Muscle of leg (tissue), 11 donors: ENCODE data around the gene ATMIN. TPM values are rescaled to one million over a fixed set of nuclear protein-coding genes. Genes with fewer than 3 reads are reported as not detected.

Source experiments
- DNase-seq: peaks from one replicate; pipeline ENCODE4 v3.0.0; 2013
- H3K27ac ChIP-seq: one replicate; pipeline ENCODE4 v1.5.1; 2013; ENCODE audit warnings: mild to moderate bottlenecking, low read length, control low read depth
- H3K27me3 ChIP-seq: one replicate; pipeline ENCODE4 v1.6.1; 2013; ENCODE audit warnings: low read length; ENCODE audit not compliant: control insufficient read depth, insufficient read depth
- H3K36me3 ChIP-seq: one replicate; pipeline ENCODE4 v1.6.1; 2013; ENCODE audit warnings: low read length; ENCODE audit not compliant: control insufficient read depth, insufficient read depth
- H3K4me1 ChIP-seq: one replicate; pipeline ENCODE4 v1.6.1; 2013; ENCODE audit warnings: low read length; ENCODE audit not compliant: control insufficient read depth, insufficient read depth
- H3K4me3 ChIP-seq: one replicate; pipeline ENCODE4 v1.5.1; 2013; ENCODE audit warnings: low read length, control low read depth
- H3K9me3 ChIP-seq: replicated peaks from 2 replicates; pipeline ENCODE4 v1.6.1; 2013; ENCODE audit warnings: low read depth, low read length; ENCODE audit not compliant: control insufficient read depth
- WGBS: methylation state at CpG from one replicate; pipeline ENCODE4 v1.1.5; 2013; ENCODE audit warnings: missing lambda C conversion rate; ENCODE audit not compliant: insufficient coverage; 5-methylcytosine and 5-hydroxymethylcytosine counted together
- polyA plus RNA-seq, 8 donors: library from polyadenylated mRNA; unstranded; fragments of 120-200 nt; gene quantifications; one replicate each; pipeline versions ENCODE4 v1.2.1 to v1.2.3, GENCODE V29; 2013; ENCODE audit warnings: inconsistent platforms in 1 of 8, low replicate concordance in 1 of 8; ENCODE audit not compliant: insufficient read length in 8 of 8, insufficient read depth in 1 of 8
- total RNA-seq: library from RNA; stranded (reverse); fragments of 120-200 nt; gene quantifications from one replicate; pipeline ENCODE4 v1.2.4, GENCODE V29; 2013

The ATMIN gene
- total and polyA plus RNA-seq, 9 donors = 21.1 to 31.8 (median 29.2) TPM

DNA sequence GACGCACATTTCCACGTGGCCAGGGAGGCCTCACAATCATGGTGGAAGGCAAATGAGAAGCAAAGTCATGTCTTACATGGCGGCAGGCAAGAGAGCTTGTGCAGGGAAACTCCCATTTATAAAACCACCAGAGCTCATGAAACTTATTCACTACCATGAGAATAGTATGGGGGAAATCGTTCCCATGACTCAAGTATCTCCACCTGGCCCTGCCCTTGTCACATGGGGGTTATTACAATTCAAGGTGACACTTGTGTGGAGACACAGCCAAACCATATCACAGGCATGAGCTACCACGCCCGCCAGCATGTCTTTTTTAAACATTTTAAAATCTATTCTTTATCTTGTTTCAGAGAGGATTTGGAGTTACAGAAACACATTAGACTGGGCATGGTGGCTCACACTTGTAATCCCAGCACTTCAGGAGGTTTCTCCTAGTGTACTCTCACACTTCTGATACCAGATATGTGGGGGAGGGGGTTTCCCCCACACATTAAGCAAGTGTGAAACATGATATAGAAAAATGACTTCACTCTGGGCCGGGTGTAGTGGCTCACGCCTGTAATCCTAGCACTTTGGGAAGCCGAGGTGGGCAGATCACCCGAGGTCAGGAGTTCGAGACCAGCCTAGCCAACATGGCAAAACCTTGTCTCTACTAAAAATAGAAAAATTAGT, 5.6 kb upstream of the ATMIN start:
- no peaks in the 10 kb centered on the region for H3K4me1 ChIP-seq
- DNase-seq = no peak
- H3K4me3 ChIP-seq = no peak overlapping the region
- WGBS = 60% methylated on average over 2 of the region's 11 CpGs
- H3K36me3 ChIP-seq = peaks cover 8% of the 10 kb centered on the region
- H3K27ac ChIP-seq = no peak overlapping the region
- H3K27me3 ChIP-seq = no peaks in the 10 kb centered on the region
- H3K9me3 ChIP-seq = peaks cover 4% of the 10 kb centered on the region

DNA sequence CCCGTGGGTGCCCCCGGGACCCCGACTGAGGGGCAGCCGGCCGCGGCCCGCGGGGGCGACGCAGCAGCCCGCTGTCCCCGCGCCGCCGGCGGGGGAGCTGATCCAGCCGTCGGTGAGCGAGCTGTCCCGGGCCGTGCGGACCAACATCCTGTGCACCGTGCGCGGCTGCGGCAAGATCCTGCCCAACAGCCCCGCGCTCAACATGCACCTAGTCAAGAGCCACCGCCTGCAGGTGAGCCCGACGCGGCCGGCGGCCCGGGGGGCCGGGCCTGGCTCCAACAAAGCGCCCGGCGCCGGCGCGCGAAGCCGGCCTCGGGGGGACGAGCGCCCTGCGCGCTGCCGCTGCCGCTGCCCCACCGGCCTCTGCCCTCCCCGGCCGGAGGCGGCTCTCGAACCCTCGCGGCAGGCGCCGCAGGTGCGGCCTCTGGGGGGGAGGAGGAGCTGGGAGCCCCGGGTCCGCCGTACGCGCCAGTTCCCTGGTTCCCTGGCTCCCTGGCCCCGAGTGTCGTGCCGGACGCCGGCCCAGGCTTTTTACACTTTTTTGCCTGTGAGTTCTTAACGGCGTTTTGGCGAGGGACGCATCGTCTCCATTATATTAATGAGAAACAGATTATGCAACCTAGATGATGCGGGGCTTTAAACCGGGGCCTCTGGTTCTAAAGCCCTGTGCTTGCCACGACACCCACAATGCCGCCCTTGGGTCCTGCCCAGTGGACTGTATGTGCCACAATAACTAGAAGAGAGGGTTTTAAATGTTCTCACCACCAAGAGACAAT, 521 bp downstream of the ATMIN start:
- Histone ChIP-seq H3K4me1 (peaks cover 16% of the 10 kb centered on the region), H3K27ac (peak overlapping the region; percentile 84), H3K4me3 (peak overlapping the region; percentile 60), H3K36me3 (peaks cover 12% of the 10 kb centered on the region), H3K27me3 (no peaks in the 10 kb centered on the region), H3K9me3 (peaks cover 4% of the 10 kb centered on the region)
- WGBS = under 1% methylated on average over 66 of the region's 80 CpGs
- DNase-seq = peak; percentile 34

DNA sequence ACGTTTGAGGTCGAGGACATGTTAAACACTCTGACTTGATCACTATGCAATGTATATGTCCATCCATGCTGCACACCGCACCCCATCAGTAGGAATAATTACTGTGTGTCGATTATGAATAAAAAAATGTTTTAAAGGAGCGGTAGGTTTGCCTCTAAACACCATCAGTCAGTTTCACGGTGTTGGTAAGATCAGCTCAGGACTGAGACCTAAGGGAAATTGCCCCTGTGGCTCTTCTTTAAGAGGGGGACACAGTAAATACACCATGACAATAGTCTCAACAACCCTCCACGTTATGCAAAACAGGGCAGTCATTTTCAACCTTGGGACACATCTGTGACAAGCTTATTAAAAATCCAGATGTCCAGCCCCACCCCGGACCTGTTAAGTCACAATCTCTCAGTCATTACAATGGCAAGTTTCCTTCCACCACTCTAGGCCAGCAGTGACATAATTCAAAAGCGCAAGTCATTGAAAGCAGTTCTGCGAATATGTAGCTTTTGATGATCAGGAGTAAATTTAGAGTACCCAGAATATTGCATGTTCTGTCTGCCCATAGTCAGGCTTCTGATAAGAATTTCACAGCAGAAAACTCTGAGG, 1.2 kb downstream of the ATMIN start:
- H3K9me3 ChIP-seq = peaks cover 4% of the 10 kb centered on the region
- peak; percentile 60 for DNase-seq
- H3K27me3 ChIP-seq = no peaks in the 10 kb centered on the region
- peak overlapping the region; percentile 84 for H3K27ac ChIP-seq
- WGBS = 17% methylated on average over 4 of the region's 10 CpGs
- peaks cover 16% of the 10 kb centered on the region for H3K4me1 ChIP-seq
- H3K4me3 ChIP-seq = peak overlapping the region; percentile 60
- H3K36me3 ChIP-seq = peaks cover 19% of the 10 kb centered on the region

DNA sequence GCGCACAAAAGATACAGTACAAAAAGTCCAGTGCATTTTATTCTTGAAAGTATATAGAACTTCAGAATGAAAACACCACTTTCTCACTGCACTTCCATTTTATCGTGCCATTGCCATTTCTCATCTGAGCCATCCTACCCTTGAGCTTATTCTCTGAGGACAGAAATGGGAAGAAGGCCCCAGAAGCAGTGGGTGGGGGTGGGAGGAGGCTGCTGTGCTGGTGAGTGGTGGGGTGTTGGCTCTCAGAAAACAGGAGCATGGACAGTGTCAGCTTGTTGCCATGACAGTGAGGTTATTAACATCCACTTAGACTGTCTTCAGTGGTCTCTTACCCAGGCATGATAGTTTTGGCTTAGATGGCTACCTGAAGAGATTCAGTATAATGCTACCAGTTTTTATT, 4.5 kb downstream of the ATMIN start:
- Histone ChIP-seq H3K9me3 (no peaks in the 10 kb centered on the region), H3K36me3 (peaks cover 45% of the 10 kb centered on the region), H3K27ac (no peak overlapping the region), H3K4me3 (no peak overlapping the region), H3K27me3 (no peaks in the 10 kb centered on the region), H3K4me1 (peaks cover 16% of the 10 kb centered on the region)
- no CpG with 5 or more reads among the region's 2 CpGs for WGBS
- DNase-seq = no peak

DNA sequence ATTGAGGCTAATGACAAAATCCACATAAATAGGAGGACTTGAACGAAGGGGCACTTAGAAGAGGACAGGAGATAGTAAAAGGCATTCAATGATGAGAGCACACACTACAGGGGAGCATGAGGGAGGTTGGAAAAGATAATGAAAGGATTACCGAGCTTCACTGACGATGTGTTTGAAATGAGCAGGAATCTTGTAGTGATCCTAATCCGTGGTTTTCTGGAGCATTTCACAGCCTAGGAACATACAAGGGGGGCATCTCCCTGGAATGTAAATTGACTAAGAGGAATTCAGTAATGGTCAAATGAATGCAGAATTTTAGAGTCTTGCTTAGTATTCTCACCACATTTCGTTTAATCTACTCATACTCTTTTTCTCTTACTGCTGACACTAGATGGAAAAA, 5.2 kb downstream of the ATMIN start:
- no peak overlapping the region for H3K27ac ChIP-seq
- H3K27me3 ChIP-seq = no peaks in the 10 kb centered on the region
- H3K36me3 ChIP-seq = peaks cover 52% of the 10 kb centered on the region
- H3K4me1 ChIP-seq = peaks cover 12% of the 10 kb centered on the region
- WGBS = 92% methylated on average over 3 of the region's 5 CpGs
- DNase-seq = no peak
- H3K9me3 ChIP-seq = no peaks in the 10 kb centered on the region
- H3K4me3 ChIP-seq = no peak overlapping the region

DNA sequence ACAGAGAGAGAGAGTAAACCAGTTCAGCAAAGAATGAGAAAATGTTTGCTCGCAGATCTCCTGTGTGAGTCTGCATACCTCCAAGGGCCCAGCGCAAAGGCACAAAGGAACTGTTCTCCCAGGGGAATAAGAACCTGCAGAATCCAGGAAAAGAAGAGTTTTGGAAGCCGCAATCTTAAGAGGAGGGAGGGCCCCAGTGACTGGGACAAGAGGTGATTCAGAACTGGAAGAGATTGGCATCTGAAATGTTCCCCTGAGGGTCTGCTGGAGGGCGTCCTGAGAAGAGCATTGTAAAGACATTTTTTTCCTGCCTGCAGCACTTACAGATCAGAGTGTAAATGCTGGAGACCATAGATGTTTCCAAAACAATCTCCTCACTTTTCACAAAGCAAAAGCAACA, 6.1 kb downstream of the ATMIN start:
- no peaks in the 10 kb centered on the region for H3K9me3 ChIP-seq
- peaks cover 52% of the 10 kb centered on the region for H3K36me3 ChIP-seq
- WGBS = 92% methylated on average over 3 of the region's 4 CpGs

DNA sequence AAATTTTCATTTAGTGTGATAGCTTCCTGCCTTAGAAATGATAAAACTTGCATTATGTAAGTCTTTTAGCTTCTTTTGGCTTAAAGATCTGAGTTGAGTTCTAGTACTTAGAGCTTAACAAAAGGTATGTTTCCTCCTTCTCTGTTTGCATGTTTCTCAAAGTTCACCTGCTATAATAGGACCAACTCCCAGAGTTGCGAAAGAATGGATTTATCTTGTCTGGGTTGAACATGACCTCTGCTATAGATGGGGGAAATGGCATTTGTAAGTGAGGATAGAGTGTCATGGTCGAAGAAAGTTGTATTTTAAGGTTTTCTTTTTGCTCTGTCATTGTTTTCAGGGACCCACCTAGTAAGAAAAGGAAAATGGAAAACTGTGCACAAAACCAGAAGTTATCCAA, 7.2 kb downstream of the ATMIN start:
- no peaks in the 10 kb centered on the region for H3K27me3 ChIP-seq
- no peak for DNase-seq
- H3K9me3 ChIP-seq = no peaks in the 10 kb centered on the region
- no peak overlapping the region for H3K4me3 ChIP-seq
- H3K36me3 ChIP-seq = peaks cover 52% of the 10 kb centered on the region
- H3K4me1 ChIP-seq = no peaks in the 10 kb centered on the region
- no CpG with 5 or more reads among the region's 2 CpGs for WGBS
- no peak overlapping the region for H3K27ac ChIP-seq

More for the DNA sequence above, 6.1 kb downstream of the ATMIN start:
- Histone ChIP-seq H3K27ac (no peak overlapping the region), H3K4me1 (peaks cover 8% of the 10 kb centered on the region), H3K27me3 (no peaks in the 10 kb centered on the region), H3K4me3 (no peak overlapping the region)
- no peak for DNase-seq

DNA sequence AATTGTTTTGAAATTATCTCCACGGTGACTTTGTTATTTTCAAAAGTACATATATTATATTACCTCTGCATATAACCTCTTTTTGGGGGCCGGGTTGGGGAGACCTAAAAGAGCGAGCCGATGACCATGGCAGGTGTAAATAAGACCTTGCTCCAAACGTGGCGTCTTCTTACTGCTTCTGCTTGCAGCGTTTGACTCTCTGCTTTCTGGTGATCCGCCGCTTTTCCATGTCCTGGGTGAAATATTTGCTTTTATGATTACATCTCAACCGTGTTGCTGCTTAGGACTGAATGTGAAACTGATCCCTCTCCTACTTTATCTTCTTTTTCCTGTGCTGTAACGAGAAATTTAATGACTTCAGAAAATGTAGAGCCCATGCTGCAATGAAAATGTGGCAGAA, 18.1 kb downstream of the ATMIN start:
- Histone ChIP-seq H3K27me3 (no peaks in the 10 kb centered on the region), H3K4me1 (no peaks in the 10 kb centered on the region), H3K4me3 (no peak overlapping the region), H3K36me3 (no peaks in the 10 kb centered on the region), H3K9me3 (peaks cover 3% of the 10 kb centered on the region), H3K27ac (no peak overlapping the region)
- no peak for DNase-seq
- 50% methylated on average over 2 of the region's 11 CpGs for WGBS

DNA sequence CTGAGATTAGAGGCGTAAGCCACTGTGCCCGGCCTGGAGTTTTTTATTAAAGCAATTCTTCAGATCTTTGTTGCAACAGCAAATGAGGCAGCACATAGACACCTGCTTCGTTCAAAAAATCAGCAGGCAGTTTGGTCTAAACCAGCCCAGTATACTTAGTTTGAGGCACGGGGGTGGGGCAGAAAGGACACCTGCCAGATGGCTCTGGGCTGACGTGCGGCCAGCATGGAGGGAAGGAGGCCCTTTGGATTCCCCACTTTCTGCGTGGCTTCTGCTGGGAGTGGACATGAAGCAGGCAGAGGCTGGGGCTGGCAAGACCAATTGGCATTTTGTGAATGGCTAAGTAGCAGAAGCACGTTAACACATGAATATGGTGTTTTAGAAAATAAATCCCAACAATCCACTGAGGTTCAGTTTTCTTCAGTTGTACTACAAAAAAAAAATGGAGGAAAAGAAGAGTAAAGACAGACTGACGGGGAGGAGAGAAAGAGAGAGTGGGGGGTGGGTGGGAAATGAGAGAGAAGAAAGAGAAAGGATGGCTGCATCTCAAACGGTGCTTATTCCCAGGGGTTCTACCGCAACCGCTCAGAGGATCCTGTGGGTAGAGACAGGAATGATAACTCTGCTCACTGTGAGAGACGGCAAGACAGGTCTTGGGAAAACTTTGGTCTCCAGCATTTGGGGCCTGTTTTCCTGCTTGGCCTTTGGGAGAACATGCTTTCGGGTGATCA, 25.1 kb downstream of the ATMIN start:
- Histone ChIP-seq H3K4me1 (no peaks in the 10 kb centered on the region), H3K27ac (no peak overlapping the region), H3K27me3 (no peaks in the 10 kb centered on the region), H3K4me3 (no peak overlapping the region), H3K36me3 (no peaks in the 10 kb centered on the region), H3K9me3 (no peaks in the 10 kb centered on the region)
- WGBS = 63% methylated on average over 12 of the region's 14 CpGs
- no peak for DNase-seq

DNA sequence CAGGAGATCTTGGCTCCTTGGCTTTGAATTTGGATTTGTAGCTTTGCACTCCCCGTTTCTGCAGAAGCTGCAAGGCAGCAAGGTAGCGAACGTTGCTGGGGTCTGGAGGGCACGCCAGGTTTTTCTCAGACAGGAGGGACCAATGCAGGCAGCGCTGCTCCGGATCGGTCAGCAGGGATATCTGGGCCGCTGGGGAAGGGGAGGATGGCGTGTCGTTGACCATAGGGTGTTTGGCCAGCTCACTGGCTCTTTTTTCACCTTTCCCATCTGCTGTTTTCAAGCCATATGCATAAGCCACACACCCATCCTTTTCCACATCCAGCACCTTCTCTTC, 25.6 kb downstream of the ATMIN start:
- H3K27ac ChIP-seq = no peak overlapping the region
- no peaks in the 10 kb centered on the region for H3K9me3 ChIP-seq
- no peaks in the 10 kb centered on the region for H3K36me3 ChIP-seq
- H3K4me3 ChIP-seq = no peak overlapping the region
- DNase-seq = no peak
- WGBS = 40% methylated on average over 4 of the region's 10 CpGs
- H3K4me1 ChIP-seq = no peaks in the 10 kb centered on the region
- no peaks in the 10 kb centered on the region for H3K27me3 ChIP-seq
